GM19025 (cell line): ENCODE measurements around the gene SLC25A45.

Experiments used
- ATAC-seq: cut with Tn5 transposase; IDR thresholded peaks from one replicate; pipeline ENCODE4 v1.9.1; 2021; ENCODE audit warnings: mild to moderate bottlenecking, low read depth, moderate library complexity; ENCODE audit not compliant: unreplicated experiment

Gene SLC25A45

DNA sequence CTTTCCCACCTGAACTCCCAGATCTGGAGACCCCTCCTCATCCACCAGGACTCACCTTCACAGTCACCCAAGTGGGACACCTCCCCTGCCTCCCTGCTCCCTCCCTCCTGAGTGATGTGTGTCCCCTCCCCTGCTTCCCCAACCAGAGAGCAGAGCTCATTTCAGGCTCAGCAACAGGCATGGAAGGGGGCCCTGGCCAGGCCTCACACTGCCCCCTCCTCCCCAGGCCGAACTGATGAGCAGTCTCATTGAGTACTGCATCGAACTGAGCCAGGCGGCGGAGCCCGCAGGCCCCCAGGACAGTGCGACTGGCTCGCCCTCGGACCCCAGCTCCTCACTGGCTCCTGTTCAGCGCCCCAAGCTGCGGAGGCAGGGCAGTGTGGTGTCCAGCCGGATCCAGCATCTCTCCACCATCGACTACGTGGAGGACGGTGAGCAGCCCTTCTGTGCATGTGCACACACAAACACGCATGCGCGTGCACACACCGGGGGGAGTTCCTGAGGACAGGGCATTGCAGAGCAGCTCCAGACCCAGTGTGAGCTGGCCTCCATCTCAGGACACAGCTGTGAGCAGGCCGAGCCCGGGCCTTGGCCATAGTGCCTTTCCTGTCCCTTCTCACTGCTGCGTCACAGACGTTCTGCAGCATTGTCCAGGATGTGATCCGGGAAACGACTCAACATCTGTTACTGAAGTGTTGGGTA is 22.3 kb upstream of the SLC25A45 start:
- no peak for ATAC-seq

DNA sequence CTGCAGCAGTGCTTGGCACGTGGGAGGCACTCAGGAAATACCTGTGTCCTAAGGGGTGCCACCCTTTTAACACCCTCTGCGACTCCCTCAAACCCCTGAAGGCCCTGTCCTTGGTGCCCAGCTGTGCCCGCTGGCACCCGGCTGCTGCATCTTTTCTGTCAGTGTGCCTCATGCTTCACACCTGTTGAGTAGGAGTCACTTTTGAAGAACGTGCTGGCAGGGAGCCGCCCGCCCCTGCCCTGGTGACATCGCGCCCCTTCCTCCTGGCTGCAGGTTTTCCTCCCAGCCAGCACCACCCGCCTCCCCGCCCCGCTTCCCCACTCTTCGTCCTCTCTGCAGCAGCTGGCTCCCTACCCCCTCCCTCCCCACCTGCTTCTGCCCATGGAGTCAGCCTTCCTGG is 21.8 kb upstream of the SLC25A45 start:
- ATAC-seq, result no peak

DNA sequence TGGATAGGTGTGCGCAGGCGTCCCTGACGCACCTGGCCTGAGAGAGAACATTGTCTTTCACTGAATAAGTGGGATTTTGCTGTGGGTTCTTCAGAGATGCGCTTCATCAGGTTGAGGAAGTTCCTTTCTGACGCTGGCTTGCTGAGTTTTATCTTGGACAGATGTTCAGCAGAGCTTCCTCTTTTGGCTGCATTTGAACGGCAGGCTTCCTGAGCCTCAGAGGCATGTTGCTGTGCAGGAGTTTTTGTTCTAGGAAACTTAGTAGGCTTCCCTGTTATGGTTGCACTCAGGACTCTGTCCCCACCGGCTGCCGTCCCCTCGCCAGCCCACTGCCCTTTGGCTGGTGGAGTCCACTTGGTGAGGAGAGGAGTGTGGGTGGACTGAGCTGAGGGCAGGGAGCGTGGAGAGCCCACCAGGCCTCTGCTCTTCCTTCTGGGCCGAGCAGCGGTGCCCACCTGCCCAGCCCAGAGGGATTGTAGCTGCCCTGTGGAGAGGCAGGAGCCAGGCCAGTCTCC is 21.2 kb upstream of the SLC25A45 start:
- ATAC-seq, result no peak

DNA sequence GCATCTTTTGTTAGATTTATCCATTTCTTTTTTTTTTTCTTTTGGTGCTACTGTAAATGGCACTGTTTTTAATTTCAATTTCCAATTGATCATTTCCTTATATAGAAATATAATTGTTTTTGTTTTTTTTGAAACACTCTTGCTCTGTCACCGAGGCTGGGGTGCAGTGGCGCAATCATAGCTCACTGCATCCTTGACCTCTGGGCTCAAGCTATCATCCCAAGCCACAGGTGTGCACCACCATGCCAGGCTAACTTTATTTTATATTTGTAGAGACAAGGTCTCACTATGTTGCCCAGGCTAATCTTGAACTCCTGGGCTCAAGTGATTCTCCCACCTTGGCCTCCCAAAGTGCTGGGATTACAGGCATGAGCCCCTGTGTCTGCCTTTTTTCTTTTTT is 20.3 kb upstream of the SLC25A45 start:
- ATAC-seq, result no peak

DNA sequence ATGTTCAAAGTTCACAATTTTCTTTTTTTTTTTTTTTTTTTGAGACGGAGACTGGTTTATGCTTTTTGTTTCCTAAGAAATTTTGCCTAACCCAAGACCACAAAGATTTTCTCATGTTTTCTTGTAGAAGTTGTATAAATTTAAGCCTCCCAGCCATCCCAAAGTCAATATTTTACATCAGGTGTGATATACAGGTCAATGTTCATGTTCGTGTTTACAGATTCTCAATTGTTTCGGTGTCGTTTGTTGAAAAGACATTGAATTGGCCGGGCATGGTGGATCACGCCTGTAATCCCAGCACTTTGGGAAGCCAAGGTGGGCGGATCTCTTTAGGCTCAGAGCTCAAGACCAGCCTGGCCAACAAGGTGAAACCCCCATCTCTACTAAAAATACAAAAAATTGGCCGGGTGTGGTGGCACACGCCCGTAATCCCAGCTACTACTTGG is 19.4 kb upstream of the SLC25A45 start:
- no peak for ATAC-seq

DNA sequence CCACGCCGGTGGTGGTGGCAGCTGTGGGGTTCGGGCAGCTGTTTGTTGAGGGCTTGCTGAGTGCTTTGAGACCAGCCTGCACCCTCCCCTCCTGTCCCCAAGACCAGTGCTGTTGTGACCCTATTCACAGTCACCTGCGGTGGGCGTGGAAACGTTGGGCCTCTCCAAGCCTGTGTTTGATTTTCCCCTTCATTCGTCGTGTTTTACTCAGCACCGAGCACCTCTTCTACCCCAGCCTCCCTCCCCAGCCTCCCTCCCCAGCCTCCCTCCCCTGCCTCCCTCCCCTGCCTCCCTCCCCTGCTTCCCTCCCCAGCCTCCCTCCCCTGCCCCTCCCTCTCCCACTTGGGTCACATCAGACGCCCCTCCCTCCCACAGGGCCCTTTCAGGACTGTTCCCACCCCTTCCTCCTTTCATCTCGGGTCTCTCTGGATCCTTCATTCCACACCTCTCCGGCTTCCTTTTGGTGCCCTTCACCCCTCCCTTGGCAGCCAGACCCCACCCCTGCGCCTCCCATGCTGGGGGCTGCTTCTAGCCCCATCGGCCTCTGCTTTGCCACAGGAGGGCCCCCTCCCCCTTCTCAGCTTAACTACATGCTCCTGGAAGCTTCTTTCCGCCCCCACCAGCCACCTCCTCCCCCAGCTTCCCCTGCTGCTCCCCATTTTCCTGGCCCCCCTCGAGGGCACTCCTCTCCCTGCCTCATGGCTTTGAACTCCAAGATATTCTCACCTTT is 18.8 kb upstream of the SLC25A45 start:
- no peak for ATAC-seq

DNA sequence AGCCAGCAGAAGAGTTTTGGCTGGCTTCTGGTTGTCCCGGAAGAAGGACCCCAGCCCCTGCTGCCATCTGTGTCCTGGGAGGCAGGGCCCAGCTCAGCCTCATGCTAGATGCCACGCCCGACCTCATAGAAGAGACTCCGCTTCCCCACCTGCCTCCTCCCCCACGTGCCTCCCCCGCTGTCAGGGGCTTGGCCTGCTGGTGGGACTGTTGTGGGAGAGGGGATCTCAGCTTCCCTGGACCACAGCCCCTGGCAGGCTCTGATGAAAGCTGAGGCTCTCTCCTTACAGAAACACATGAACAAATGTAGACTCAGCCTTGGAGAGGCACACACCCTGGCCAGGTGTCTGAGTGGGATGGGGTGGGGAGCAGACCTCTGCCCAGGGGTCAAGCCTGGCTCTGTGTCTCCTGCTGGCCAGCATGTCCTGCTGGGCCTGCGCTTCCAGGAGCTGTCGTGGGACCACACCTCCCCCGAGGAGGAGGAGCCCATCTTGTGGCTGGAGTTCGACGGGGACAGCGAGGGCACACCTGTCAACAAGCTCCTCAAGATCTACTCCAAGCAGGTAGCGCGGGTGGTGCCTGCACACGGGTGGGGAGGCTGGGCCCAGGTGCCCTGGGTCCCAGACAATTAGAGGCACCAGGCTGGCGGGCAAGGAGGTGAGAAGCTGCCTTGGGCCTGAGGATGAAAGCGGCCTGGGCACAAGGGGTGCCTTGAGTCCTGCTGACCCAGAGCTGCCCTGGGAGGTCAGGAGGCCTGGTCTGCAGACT is 18.0 kb upstream of the SLC25A45 start:
- ATAC-seq, result no peak

DNA sequence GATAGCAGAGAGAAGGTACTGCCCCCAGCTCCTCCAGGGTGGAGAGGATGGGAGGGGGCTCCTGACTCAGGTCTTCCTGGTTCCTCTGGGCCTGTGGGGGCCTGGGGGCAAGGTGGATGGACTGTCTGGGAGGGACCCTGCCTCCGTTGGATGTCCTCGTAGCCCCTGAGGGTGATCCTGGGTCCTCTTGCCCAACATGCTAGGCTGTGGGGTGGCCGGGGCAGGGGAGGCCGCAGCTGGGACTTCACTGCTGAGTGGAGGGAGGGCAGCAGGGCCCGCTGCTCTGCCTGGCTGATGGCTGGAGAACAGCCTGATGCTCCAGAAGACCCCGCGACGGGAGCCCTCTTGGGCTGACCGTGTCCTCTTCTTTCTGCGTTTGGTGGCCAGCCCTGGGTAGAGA is 17.4 kb upstream of the SLC25A45 start:
- no peak for ATAC-seq

DNA sequence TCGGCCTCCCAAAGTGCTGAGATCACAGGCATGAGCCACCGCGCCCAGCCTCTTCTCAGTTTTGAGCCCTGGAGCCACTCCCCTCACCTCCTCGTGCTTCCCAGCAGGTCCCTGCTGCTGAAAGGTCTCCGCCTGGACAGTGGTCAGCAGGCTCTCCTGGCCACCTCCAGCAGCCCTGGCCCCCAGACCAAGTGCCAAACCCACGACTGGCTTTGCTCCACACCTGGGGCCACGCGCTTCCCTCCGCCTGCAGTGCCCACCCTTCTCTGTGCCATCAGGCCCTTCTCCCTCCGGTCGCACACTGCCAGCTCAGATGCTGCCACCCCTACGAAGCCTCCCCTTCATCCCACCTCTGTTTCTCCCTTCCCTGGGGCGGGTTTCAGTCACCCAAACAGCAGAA is 16.8 kb upstream of the SLC25A45 start:
- no peak for ATAC-seq

DNA sequence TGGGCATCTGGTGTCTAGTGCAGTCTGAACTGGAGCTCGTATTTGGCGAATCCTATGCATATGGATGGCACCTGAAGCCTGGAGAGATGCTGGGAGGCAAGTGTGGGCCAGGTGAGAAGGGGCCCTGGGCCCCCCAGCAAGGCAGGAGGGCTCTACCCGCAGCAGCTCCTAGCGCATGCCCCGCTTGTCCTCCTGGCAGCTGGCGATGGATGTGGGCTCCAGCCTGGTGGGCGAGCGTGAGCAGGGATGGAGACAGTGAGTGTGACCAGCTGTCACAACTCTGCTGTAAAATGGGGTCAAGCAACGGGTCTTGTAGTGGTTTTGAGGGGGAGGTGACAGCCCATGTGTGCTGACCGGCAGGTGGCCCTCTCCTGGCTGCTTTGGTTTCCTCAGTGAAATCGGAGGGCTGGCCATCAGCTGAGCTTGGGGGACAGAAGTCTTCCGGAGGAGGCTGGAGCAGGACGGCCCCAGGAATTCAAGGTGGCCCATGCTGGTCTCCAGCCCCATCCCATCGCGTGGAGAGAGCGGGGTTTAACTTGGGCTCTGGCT is 16.0 kb upstream of the SLC25A45 start:
- no peak for ATAC-seq

DNA sequence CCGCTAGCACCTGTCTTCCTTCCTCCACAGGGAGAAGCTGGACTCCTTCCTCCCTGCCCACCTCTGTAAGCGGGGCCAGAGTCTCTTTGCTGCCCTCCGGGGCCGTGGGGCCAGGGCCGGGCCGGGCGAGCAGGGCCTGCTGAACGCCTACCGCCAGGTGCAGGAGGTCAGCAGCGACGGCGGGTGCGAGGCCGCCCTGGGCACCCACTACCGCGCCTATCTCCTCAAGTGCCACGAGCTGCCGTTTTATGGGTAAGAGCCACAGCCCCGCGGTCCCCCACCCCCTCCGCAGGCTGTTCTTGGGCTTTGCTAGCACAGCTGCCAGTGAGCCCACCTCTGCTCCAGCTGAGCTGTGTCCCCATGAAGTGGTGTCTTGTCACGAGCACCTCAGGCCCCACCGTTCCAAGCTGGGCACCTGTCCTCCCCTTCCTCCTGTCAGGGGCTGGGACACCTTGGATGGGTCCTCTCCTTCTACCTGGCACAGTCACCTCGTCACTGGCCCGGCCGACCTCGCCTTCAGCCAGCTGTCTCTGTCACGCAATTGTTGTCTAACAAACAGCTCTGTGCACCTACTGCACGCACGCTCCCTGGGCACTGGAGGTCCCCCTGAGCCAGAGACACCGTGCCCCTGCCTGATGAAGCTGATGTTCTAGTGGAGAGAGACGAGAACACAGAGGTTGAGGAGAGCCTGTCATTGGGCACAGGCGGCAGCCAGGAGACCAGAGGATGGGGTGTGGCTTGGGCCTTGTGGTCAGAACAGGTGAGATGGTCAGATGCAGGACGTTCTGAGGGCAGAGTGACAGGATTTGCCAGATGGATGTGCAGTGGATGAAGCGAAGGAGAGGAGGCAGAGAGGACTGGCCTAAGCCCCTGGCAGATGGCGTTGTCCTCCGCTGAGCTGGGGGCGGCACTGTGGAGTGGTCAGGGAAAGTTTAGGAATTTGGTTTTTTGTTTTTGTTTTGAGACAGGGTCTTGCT is 14.6 kb upstream of the SLC25A45 start:
- no peak for ATAC-seq

DNA sequence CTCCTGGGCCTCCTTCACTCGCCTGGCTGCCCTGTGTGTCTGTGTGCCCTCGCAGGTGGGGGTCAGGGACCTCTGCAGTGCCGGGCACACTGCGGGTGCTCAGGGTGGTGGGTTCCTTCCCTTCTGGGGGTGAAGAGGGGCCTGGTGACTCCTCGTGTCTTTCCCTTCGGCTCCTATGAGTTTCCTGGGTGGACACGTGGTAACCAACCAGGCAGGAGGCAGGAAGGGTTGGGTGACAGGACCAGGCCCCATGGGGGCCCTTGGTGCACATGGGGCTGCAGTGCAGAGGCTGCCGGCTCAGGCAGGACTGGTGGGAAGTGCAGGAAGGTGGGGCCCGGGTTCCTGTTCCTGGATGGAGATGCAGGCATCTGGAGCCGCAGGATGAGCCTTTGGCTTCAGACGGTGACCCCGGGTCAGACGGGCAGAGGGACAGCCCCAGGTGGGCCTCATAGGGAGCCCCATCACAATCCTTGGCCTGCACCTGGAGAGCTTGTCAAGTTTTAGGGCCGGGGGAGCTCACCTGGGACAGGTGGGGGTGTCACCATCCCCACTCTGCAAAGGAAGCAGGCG is 13.6 kb upstream of the SLC25A45 start:
- ATAC-seq, result no peak

DNA sequence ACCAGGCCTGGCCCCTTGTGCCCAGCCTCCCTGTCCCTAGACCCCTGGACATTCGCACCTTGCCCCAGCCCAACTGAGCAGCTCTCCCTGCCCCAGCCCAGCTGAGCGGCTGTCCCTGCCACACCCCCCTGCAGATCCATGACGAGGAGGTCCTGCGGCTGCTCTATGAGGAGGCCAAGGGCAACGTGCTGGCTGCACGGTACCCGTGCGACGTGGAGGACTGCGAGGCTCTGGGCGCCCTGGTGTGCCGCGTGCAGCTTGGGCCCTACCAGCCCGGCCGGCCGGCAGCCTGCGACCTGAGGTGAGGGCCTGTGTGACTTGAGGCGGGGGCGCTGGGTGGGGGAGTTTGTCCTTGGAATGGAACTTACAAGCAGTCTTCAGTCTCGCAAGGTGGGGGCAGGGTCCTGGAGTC is 11.7 kb upstream of the SLC25A45 start:
- ATAC-seq, result no peak

DNA sequence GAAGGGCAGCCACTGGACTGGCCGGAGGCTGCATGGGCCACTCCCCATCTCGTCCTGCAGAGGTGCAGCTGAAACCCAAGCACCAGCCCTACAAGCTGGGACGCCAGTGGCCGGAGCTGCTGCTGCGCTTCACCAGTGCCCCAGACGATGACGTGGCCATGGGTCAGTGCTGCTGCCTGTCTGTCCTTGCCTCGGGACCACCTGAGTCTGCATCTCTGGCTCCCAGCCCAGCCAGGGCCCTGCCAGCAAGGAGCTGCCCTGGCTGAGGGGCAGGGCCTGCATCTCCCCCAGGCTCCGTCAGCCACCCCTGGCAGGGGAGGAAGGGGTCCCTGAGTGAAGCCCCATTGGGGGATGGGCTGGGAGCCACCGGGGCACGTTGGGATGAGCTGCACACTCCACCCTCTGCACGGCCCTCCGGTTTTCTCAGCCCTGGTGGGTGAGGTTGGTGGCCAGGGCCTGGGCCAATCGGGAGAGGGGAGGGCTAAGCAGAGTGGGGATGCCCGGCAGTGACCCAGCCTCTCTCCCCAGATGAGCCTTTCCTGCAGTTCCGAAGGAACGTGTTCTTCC is 11.2 kb upstream of the SLC25A45 start:
- ATAC-seq, result no peak

DNA sequence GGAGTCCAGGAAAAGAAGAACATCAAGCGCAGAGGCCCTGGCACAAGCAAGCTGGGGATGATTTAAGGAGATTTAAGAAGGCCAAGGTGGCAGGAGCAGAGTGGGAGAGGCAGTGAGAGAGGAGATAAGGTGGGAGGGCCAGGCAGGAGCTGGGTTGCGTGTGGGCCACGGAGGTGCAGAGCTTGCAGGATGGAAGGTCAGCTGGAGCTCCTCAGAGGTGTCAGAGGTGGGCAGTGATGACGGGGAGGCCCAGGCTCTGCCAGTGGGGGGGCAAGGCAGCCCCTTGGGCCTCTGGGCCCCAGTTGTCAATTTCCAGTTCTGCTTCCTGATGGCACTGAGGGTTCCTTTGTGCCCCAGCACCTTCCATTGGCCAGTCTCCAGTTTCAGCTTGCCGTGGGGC is 10.5 kb upstream of the SLC25A45 start:
- ATAC-seq, result no peak

DNA sequence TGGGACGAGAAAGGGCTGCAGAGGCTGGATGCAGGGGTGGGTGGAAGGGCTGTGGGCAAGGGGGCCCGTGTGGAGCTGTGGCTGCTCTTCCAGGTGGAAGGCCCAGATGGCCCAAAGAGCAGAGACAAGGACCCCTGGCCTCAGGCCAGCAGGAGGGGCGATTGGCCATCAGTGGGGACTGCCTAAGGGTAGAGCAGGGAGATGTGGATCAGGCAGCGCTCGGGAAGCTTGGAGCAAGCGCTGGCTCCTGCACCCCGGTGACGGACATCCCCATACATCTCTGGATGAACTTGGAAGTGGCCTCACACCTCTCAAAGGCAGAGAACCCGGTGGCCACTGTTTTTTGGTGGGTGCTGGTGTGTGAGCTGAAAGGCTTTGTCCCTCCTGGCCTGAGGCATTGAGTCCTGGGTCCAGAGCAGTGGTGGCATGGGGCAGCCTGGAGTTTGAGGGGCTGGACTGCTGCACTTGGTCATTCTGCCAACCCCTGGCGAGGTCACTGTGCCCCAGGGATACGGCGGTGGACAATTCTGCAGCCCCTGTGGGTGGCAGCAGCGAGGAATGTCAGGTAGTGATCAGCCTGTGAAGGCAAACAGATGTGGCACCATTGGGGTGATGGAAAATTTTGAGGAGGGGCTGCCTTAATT is 9.9 kb upstream of the SLC25A45 start:
- no peak for ATAC-seq

DNA sequence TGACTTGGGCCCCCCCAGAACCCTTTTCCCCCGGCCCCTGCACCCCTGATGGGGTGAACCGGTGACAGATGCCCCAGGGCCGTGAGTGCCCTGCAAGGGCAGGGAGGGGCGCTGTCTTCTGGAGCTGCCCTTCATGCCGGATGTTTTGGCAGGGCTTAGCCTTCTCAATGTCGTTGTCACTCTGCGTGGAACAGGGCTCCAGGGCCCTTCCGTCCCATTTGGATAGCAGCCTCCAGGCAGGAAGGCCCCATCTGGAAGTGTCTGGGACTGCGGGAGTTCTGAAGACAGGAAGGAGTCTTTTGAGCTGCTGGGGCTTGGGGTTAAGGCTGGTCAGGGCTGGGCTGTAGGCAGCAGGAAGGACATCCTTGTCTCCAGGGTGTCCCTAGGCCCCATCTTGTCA is 8.6 kb upstream of the SLC25A45 start:
- no peak for ATAC-seq

DNA sequence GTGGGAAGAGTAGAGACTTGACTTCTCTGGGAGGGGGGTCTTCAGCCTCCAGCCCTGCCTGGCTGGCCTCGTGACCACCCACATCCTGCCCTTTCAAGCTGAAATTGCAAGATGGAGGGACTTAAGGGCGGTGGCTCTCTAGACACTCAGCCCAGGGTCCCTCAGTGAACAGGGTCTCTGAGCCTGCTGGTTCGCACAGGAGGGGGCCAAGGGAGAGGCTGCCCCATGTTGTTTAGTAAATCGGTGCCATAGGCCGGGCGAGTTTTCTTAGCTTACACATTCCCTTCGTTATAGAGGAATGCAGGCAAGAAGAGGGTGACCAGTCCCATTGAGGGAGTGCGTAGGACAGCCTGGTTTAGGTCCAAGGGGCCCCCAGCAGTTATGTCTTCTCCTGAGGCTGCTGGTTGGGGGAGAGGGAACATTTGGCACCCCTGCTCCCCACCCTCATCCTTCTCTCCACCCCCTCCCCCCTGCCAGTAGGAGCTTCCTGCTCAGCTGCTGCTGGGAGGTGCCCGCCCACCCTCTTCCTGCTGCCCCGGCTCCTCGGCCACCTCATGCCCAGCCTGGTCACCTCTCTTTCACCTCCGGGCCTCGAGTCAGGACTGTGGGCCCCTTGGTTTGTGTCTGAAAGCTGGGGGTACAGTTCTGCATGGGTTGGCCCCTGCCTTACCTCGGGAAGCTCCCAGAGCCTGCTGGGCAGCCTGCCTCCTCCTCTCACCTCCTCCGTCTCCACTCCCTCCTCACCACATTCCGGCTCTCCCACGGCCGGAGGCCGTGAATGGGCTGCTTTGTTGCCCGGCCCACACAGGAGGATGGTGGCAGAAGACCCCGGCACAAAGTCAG is 7.9 kb upstream of the SLC25A45 start:
- ATAC-seq, result no peak
